ENCODE data around the gene SYNM. TPM values are rescaled to one million over a fixed set of nuclear protein-coding genes. Genes with fewer than 3 reads are reported as not detected.

SYNM gene
- total and polyA plus RNA-seq, 5 donors from 2014 or later: 0.13 to 1.8 (median 0.41) TPM; not detected in 2

GRCh38 chr15:99124641-99125040 is 19.8 kb downstream of the SYNM start:
- no peaks in the 10 kb centered on the region for H3K27me3 Mint-ChIP-seq

GRCh38 chr15:99125061-99125891 is 20.4 kb downstream of the SYNM start:
- Mint-ChIP-seq H3K36me3 (no peaks in the 10 kb centered on the region), H3K4me3 (no peak overlapping the region), H3K9me3 (peaks cover 0 to 1% (median 0%) of the 10 kb centered on the region in 7 donors), H3K27ac (no peak overlapping the region), H3K27me3 (no peaks in the 10 kb centered on the region), H3K4me1 (no peaks in the 10 kb centered on the region)
- Histone ChIP-seq H3K4me3 (ENCODE audit: low read depth, low read length) (no peak overlapping the region), H3K36me3 (ENCODE audit: control insufficient read depth, insufficient read depth, low read length) (no peaks in the 10 kb centered on the region), H3K27ac (ENCODE audit: insufficient read depth, low read length, poor library complexity, severe bottlenecking) (no peak overlapping the region), H3K9me3 (ENCODE audit: control insufficient read depth in 2 of 2, low read length in 2 of 2) (no peaks in the 10 kb centered on the region), H3K4me1 (ENCODE audit: control insufficient read depth, insufficient read depth, low read length, poor library complexity, severe bottlenecking) (no peaks in the 10 kb centered on the region), H3K27me3 (ENCODE audit: control insufficient read depth, insufficient read depth, low read length) (no peaks in the 10 kb centered on the region)
- no peak for ATAC-seq (ENCODE audit: low read depth in 2 of 2)
- no peak for DNase-seq

More at GRCh38 chr15:99124641-99125040, 19.8 kb downstream of the SYNM start:
- Histone ChIP-seq H3K9me3 (ENCODE audit: control insufficient read depth in 2 of 2, low read length in 2 of 2) (no peaks in the 10 kb centered on the region), H3K36me3 (ENCODE audit: control insufficient read depth, insufficient read depth, low read length) (no peaks in the 10 kb centered on the region), H3K4me3 (ENCODE audit: low read depth, low read length) (no peak overlapping the region), H3K27ac (ENCODE audit: insufficient read depth, low read length, poor library complexity, severe bottlenecking) (no peak overlapping the region), H3K27me3 (ENCODE audit: control insufficient read depth, insufficient read depth, low read length) (no peaks in the 10 kb centered on the region), H3K4me1 (ENCODE audit: control insufficient read depth, insufficient read depth, low read length, poor library complexity, severe bottlenecking) (no peaks in the 10 kb centered on the region)
- peaks cover 0 to 1% (median 0%) of the 10 kb centered on the region in 7 donors for H3K9me3 Mint-ChIP-seq
- H3K36me3 Mint-ChIP-seq: no peaks in the 10 kb centered on the region
- H3K4me1 Mint-ChIP-seq: no peaks in the 10 kb centered on the region
- no peak overlapping the region for H3K27ac Mint-ChIP-seq
- ATAC-seq (ENCODE audit: low read depth in 2 of 2): no peak
- DNase-seq: no peak
- no peak overlapping the region for H3K4me3 Mint-ChIP-seq

- DNase-seq: no peak
- H3K27me3 ChIP-seq (ENCODE audit: control insufficient read depth, insufficient read depth, low read length): no peaks in the 10 kb centered on the region
- H3K36me3 Mint-ChIP-seq: no peaks in the 10 kb centered on the region
- H3K4me1 ChIP-seq (ENCODE audit: control insufficient read depth, insufficient read depth, low read length, poor library complexity, severe bottlenecking): no peaks in the 10 kb centered on the region
- no peaks in the 10 kb centered on the region for H3K36me3 ChIP-seq (ENCODE audit: control insufficient read depth, insufficient read depth, low read length)
- no peaks in the 10 kb centered on the region for H3K27me3 Mint-ChIP-seq
- no peak for ATAC-seq (ENCODE audit: low read depth in 2 of 2)
- H3K9me3 ChIP-seq (ENCODE audit: control insufficient read depth in 2 of 2, low read length in 2 of 2): no peaks in the 10 kb centered on the region
- H3K4me3 Mint-ChIP-seq: no peak overlapping the region
- no peak overlapping the region for H3K27ac ChIP-seq (ENCODE audit: insufficient read depth, low read length, poor library complexity, severe bottlenecking)
- H3K4me1 Mint-ChIP-seq: no peaks in the 10 kb centered on the region
- H3K9me3 Mint-ChIP-seq: peaks cover 0 to 1% (median 0%) of the 10 kb centered on the region in 7 donors
- no peak overlapping the region for H3K4me3 ChIP-seq (ENCODE audit: low read depth, low read length)
- no peak overlapping the region for H3K27ac Mint-ChIP-seq
These were observed 21.3 kb downstream of the SYNM start for GRCh38 chr15:99126131-99126588.

- ATAC-seq (ENCODE audit: low read depth in 2 of 2): no peak
- H3K27ac Mint-ChIP-seq: no peak overlapping the region
- Histone ChIP-seq H3K9me3 (ENCODE audit: control insufficient read depth in 2 of 2, low read length in 2 of 2) (no peaks in the 10 kb centered on the region), H3K4me3 (ENCODE audit: low read depth, low read length) (no peak overlapping the region), H3K36me3 (ENCODE audit: control insufficient read depth, insufficient read depth, low read length) (no peaks in the 10 kb centered on the region), H3K4me1 (ENCODE audit: control insufficient read depth, insufficient read depth, low read length, poor library complexity, severe bottlenecking) (no peaks in the 10 kb centered on the region), H3K27me3 (ENCODE audit: control insufficient read depth, insufficient read depth, low read length) (no peaks in the 10 kb centered on the region), H3K27ac (ENCODE audit: insufficient read depth, low read length, poor library complexity, severe bottlenecking) (no peak overlapping the region)
- H3K27me3 Mint-ChIP-seq: no peaks in the 10 kb centered on the region
- no peak overlapping the region for H3K4me3 Mint-ChIP-seq
- H3K4me1 Mint-ChIP-seq: no peaks in the 10 kb centered on the region
- peaks cover 0 to 1% (median 0%) of the 10 kb centered on the region in 7 donors for H3K9me3 Mint-ChIP-seq
- no peak for DNase-seq
- no peaks in the 10 kb centered on the region for H3K36me3 Mint-ChIP-seq
These were observed 22.1 kb downstream of the SYNM start for GRCh38 chr15:99126930-99127329.

GRCh38 chr15:99127773-99128172 is 22.9 kb downstream of the SYNM start:
- no peaks in the 10 kb centered on the region for H3K27me3 Mint-ChIP-seq
- peaks cover 0 to 1% (median 0%) of the 10 kb centered on the region in 7 donors for H3K9me3 Mint-ChIP-seq
- DNase-seq (no peak), ATAC-seq (ENCODE audit: low read depth in 2 of 2) (no peak)
- Histone ChIP-seq H3K27ac (ENCODE audit: insufficient read depth, low read length, poor library complexity, severe bottlenecking) (no peak overlapping the region), H3K9me3 (ENCODE audit: control insufficient read depth in 2 of 2, low read length in 2 of 2) (no peaks in the 10 kb centered on the region), H3K27me3 (ENCODE audit: control insufficient read depth, insufficient read depth, low read length) (no peaks in the 10 kb centered on the region), H3K4me3 (ENCODE audit: low read depth, low read length) (no peak overlapping the region), H3K36me3 (ENCODE audit: control insufficient read depth, insufficient read depth, low read length) (no peaks in the 10 kb centered on the region), H3K4me1 (ENCODE audit: control insufficient read depth, insufficient read depth, low read length, poor library complexity, severe bottlenecking) (no peaks in the 10 kb centered on the region)
- no peak overlapping the region for H3K4me3 Mint-ChIP-seq
- H3K36me3 Mint-ChIP-seq: no peaks in the 10 kb centered on the region
- H3K27ac Mint-ChIP-seq: no peak overlapping the region
- H3K4me1 Mint-ChIP-seq: no peaks in the 10 kb centered on the region

GRCh38 chr15:99128411-99128810 is 23.5 kb downstream of the SYNM start:
- Histone ChIP-seq H3K27ac (ENCODE audit: insufficient read depth, low read length, poor library complexity, severe bottlenecking) (no peak overlapping the region), H3K9me3 (ENCODE audit: control insufficient read depth in 2 of 2, low read length in 2 of 2) (no peaks in the 10 kb centered on the region), H3K4me1 (ENCODE audit: control insufficient read depth, insufficient read depth, low read length, poor library complexity, severe bottlenecking) (no peaks in the 10 kb centered on the region), H3K27me3 (ENCODE audit: control insufficient read depth, insufficient read depth, low read length) (no peaks in the 10 kb centered on the region), H3K36me3 (ENCODE audit: control insufficient read depth, insufficient read depth, low read length) (no peaks in the 10 kb centered on the region), H3K4me3 (ENCODE audit: low read depth, low read length) (no peak overlapping the region)
- Mint-ChIP-seq H3K4me3 (no peak overlapping the region), H3K27me3 (no peaks in the 10 kb centered on the region), H3K36me3 (no peaks in the 10 kb centered on the region), H3K27ac (no peak overlapping the region), H3K9me3 (peaks cover 0 to 1% (median 0%) of the 10 kb centered on the region in 7 donors), H3K4me1 (no peaks in the 10 kb centered on the region)
- DNase-seq (no peak), ATAC-seq (ENCODE audit: low read depth in 2 of 2) (no peak)

GRCh38 chr15:99129644-99130043 is 24.8 kb downstream of the SYNM start:
- no peak overlapping the region for H3K27ac Mint-ChIP-seq

GRCh38 chr15:99130314-99130713 is 25.4 kb downstream of the SYNM start:
- Histone ChIP-seq H3K4me1 (ENCODE audit: control insufficient read depth, insufficient read depth, low read length, poor library complexity, severe bottlenecking) (no peaks in the 10 kb centered on the region), H3K9me3 (ENCODE audit: control insufficient read depth in 2 of 2, low read length in 2 of 2) (no peaks in the 10 kb centered on the region), H3K27ac (ENCODE audit: insufficient read depth, low read length, poor library complexity, severe bottlenecking) (no peak overlapping the region), H3K36me3 (ENCODE audit: control insufficient read depth, insufficient read depth, low read length) (no peaks in the 10 kb centered on the region), H3K4me3 (ENCODE audit: low read depth, low read length) (no peak overlapping the region), H3K27me3 (ENCODE audit: control insufficient read depth, insufficient read depth, low read length) (no peaks in the 10 kb centered on the region)
- Mint-ChIP-seq H3K4me3 (no peak overlapping the region), H3K4me1 (no peaks in the 10 kb centered on the region), H3K27me3 (peaks cover under 1% of the 10 kb centered on the region), H3K36me3 (no peaks in the 10 kb centered on the region), H3K27ac (no peak overlapping the region), H3K9me3 (no peaks in the 10 kb centered on the region)
- ATAC-seq (ENCODE audit: low read depth in 2 of 2) (no peak), DNase-seq (no peak)

More at GRCh38 chr15:99129644-99130043, 24.8 kb downstream of the SYNM start:
- Mint-ChIP-seq H3K4me3 (no peak overlapping the region), H3K4me1 (no peaks in the 10 kb centered on the region), H3K27me3 (no peaks in the 10 kb centered on the region), H3K36me3 (no peaks in the 10 kb centered on the region), H3K9me3 (no peaks in the 10 kb centered on the region)
- Histone ChIP-seq H3K36me3 (ENCODE audit: control insufficient read depth, insufficient read depth, low read length) (no peaks in the 10 kb centered on the region), H3K4me1 (ENCODE audit: control insufficient read depth, insufficient read depth, low read length, poor library complexity, severe bottlenecking) (no peaks in the 10 kb centered on the region), H3K9me3 (ENCODE audit: control insufficient read depth in 2 of 2, low read length in 2 of 2) (no peaks in the 10 kb centered on the region), H3K27me3 (ENCODE audit: control insufficient read depth, insufficient read depth, low read length) (no peaks in the 10 kb centered on the region), H3K4me3 (ENCODE audit: low read depth, low read length) (no peak overlapping the region), H3K27ac (ENCODE audit: insufficient read depth, low read length, poor library complexity, severe bottlenecking) (no peak overlapping the region)
- ATAC-seq (ENCODE audit: low read depth in 2 of 2) (no peak), DNase-seq (no peak)

Measured in CD4-positive, CD25-positive, alpha-beta regulatory T cell (primary cell).